Neuronal stem cell (in vitro differentiated cells): ENCODE results near the gene WASL.

Source experiments
- DNase-seq: peaks from one replicate; pipeline ENCODE4 v3.0.0-alpha.2; 2013; ENCODE audit warnings: low spot score
- H2AFZ ChIP-seq: one replicate; pipeline ENCODE4 v1.6.1; 2013; ENCODE audit warnings: mild to moderate bottlenecking, low read length, inconsistent platforms
- H2AK5ac ChIP-seq: 2 replicates; pipeline ENCODE4 v1.6.1; 2013; ENCODE audit warnings: low read depth, mild to moderate bottlenecking, inconsistent platforms, low read length, moderate library complexity, mixed read lengths
- H2BK120ac ChIP-seq: 2 replicates; pipeline ENCODE4 v1.6.1; 2013; ENCODE audit warnings: low read depth, mild to moderate bottlenecking, inconsistent platforms, low read length, moderate library complexity, mixed read lengths
- H2BK12ac ChIP-seq: one replicate; pipeline ENCODE4 v1.6.1; 2013; ENCODE audit warnings: low read length, inconsistent platforms
- H2BK15ac ChIP-seq: 2 replicates; pipeline ENCODE4 v1.6.1; 2013; ENCODE audit warnings: mild to moderate bottlenecking, low read length, inconsistent platforms, mixed read lengths
- H2BK5ac ChIP-seq: one replicate; pipeline ENCODE4 v1.6.1; 2013; ENCODE audit warnings: inconsistent platforms, mild to moderate bottlenecking, low read length, moderate library complexity
- H3K14ac ChIP-seq: one replicate; pipeline ENCODE4 v1.6.1; 2013; ENCODE audit warnings: low read length, inconsistent platforms
- H3K18ac ChIP-seq: 2 replicates; pipeline ENCODE4 v1.6.1; 2013; ENCODE audit warnings: low read length, inconsistent platforms
- H3K23ac ChIP-seq: 2 replicates; pipeline ENCODE4 v1.6.1; 2013; ENCODE audit warnings: low read depth, mild to moderate bottlenecking, mixed read lengths, low read length, inconsistent platforms; ENCODE audit not compliant: poor library complexity
- H3K27ac ChIP-seq: replicated peaks from 3 replicates; pipeline ENCODE4 v1.5.1; 2013; ENCODE audit warnings: low read length, inconsistent platforms
- H3K27me3 ChIP-seq, 3 experiments: 2 replicates each; pipeline ENCODE4 v1.6.1; 2013; ENCODE audit warnings: low read length in 3 of 3, mild to moderate bottlenecking in 2 of 3, inconsistent platforms in 1 of 3, low read depth in 1 of 3, mixed read lengths in 1 of 3, moderate library complexity in 1 of 3; ENCODE audit not compliant: control insufficient read depth in 3 of 3, insufficient read depth in 3 of 3
- H3K36me3 ChIP-seq, 2 donors: replicated peaks in 1 of 2; 2 replicates each; pipeline ENCODE4 v1.6.1; 2013; ENCODE audit warnings: low read length in 2 of 2; ENCODE audit not compliant: control insufficient read depth in 2 of 2, insufficient read depth in 2 of 2
- H3K4ac ChIP-seq: 2 replicates; pipeline ENCODE4 v1.6.1; 2013; ENCODE audit warnings: inconsistent platforms, mild to moderate bottlenecking, low read length, moderate library complexity
- H3K4me1 ChIP-seq, 2 donors: 1 replicate in 1 of 2; 2 replicates in 1 of 2; pipeline ENCODE4 v1.6.1; 2013; ENCODE audit warnings: low read length in 2 of 2, low read depth in 1 of 2; ENCODE audit not compliant: control insufficient read depth in 2 of 2, insufficient read depth in 1 of 2
- H3K4me2 ChIP-seq: one replicate; pipeline ENCODE4 v1.6.1; 2013; ENCODE audit warnings: mild to moderate bottlenecking, low read length, inconsistent platforms; ENCODE audit not compliant: insufficient read depth, poor library complexity, severe bottlenecking
- H3K4me3 ChIP-seq, 2 donors: 2 replicates each; pipeline ENCODE4 v1.5.1; 2013; ENCODE audit warnings: low read length in 2 of 2, mild to moderate bottlenecking in 2 of 2, inconsistent platforms in 1 of 2, moderate library complexity in 1 of 2
- H3K79me1 ChIP-seq: one replicate; pipeline ENCODE4 v1.6.1; 2013; ENCODE audit warnings: low read depth, mild to moderate bottlenecking, inconsistent platforms, low read length, moderate library complexity
- H3K9ac ChIP-seq: one replicate; pipeline ENCODE4 v1.6.1; 2013; ENCODE audit warnings: mild to moderate bottlenecking, low read depth, low read length, inconsistent platforms; ENCODE audit not compliant: poor library complexity
- H3K9me3 ChIP-seq, 2 donors: replicated peaks in 1 of 2; 2 replicates each; pipeline versions ENCODE3 to v1.6.1; 2013; ENCODE audit warnings: low read length in 2 of 2, mild to moderate bottlenecking in 2 of 2, inconsistent platforms in 1 of 2, low read depth in 1 of 2, mixed read lengths in 1 of 2, moderate library complexity in 1 of 2; ENCODE audit not compliant: control insufficient read depth in 2 of 2, insufficient read depth in 1 of 2
- H4K8ac ChIP-seq: one replicate; pipeline ENCODE4 v1.6.1; 2013; ENCODE audit warnings: low read depth, mild to moderate bottlenecking, inconsistent platforms, low read length, moderate library complexity
- H4K91ac ChIP-seq: one replicate; pipeline ENCODE4 v1.6.1; 2013; ENCODE audit warnings: low read length, low read depth, mild to moderate bottlenecking, inconsistent platforms; ENCODE audit not compliant: poor library complexity
- WGBS, 2 donors: extraction: QIAGEN DNeasy Blood & Tissue Kit; methylation state at CpG; one replicate each; pipeline ENCODE4 v1.1.7; 2013; ENCODE audit warnings: missing lambda C conversion rate in 2 of 2, mixed read lengths in 1 of 2; ENCODE audit not compliant: insufficient read length in 2 of 2, insufficient replicate concordance in 1 of 2; ENCODE audit errors: extremely low coverage in 2 of 2; 5-methylcytosine and 5-hydroxymethylcytosine counted together

WASL gene

GRCh38 chr7:123665896-123666295 is 82.9 kb downstream of the WASL start:
- no peak overlapping the region for H4K8ac ChIP-seq
- peaks cover 0 to 8% (median 0%) of the 10 kb centered on the region in 3 experiments for H3K27me3 ChIP-seq
- H3K27ac ChIP-seq = no peak overlapping the region
- no peaks in the 10 kb centered on the region for H3K36me3 ChIP-seq
- H3K4me1 ChIP-seq = peaks cover 0 to 1% of the 10 kb centered on the region in 2 donors
- H2BK15ac ChIP-seq = no peak overlapping the region
- no peaks in the 10 kb centered on the region for H3K9me3 ChIP-seq
- no peak overlapping the region for H3K4me3 ChIP-seq
- H2AK5ac ChIP-seq = no peak overlapping the region
- H2BK120ac ChIP-seq = no peak overlapping the region
- H2AFZ ChIP-seq = no peak overlapping the region
- no peak overlapping the region for H3K4me2 ChIP-seq
- no peak for DNase-seq
- no peak overlapping the region for H3K9ac ChIP-seq
- no peak overlapping the region for H3K18ac ChIP-seq
- no CpG with 5 or more reads among the region's 1 CpG for WGBS, 2 donors
- no peaks in the 10 kb centered on the region for H3K79me1 ChIP-seq
- H2BK5ac ChIP-seq = no peak overlapping the region
- H2BK12ac ChIP-seq = no peak overlapping the region
- H3K23ac ChIP-seq = no peak overlapping the region
- no peak overlapping the region for H3K14ac ChIP-seq
- H3K4ac ChIP-seq = no peak overlapping the region
- H4K91ac ChIP-seq = no peak overlapping the region

GRCh38 chr7:123665157-123665556 is 83.6 kb downstream of the WASL start:
- no peak overlapping the region for H3K23ac ChIP-seq
- no peak overlapping the region for H4K91ac ChIP-seq
- H3K4me2 ChIP-seq = no peak overlapping the region
- no peak overlapping the region for H2BK120ac ChIP-seq
- H2AK5ac ChIP-seq = no peak overlapping the region
- H2AFZ ChIP-seq = no peak overlapping the region
- no peak overlapping the region for H3K9ac ChIP-seq
- no peaks in the 10 kb centered on the region for H3K36me3 ChIP-seq
- H3K79me1 ChIP-seq = no peaks in the 10 kb centered on the region
- no peak overlapping the region for H3K14ac ChIP-seq
- no peak for DNase-seq
- H2BK12ac ChIP-seq = no peak overlapping the region
- H3K4ac ChIP-seq = no peak overlapping the region
- H4K8ac ChIP-seq = no peak overlapping the region
- no CpG with 5 or more reads among the region's 2 CpGs for WGBS, 2 donors
- H2BK5ac ChIP-seq = no peak overlapping the region
- H3K9me3 ChIP-seq = no peaks in the 10 kb centered on the region
- H3K18ac ChIP-seq = no peak overlapping the region
- peaks cover 0 to 8% (median 0%) of the 10 kb centered on the region in 3 experiments for H3K27me3 ChIP-seq
- H2BK15ac ChIP-seq = no peak overlapping the region
- peaks cover 0 to 4% of the 10 kb centered on the region in 2 donors for H3K4me1 ChIP-seq
- no peak overlapping the region for H3K27ac ChIP-seq
- no peak overlapping the region for H3K4me3 ChIP-seq

GRCh38 chr7:123663200-123663599 is 85.6 kb downstream of the WASL start:
- Histone ChIP-seq H3K9ac (no peak overlapping the region), H4K8ac (no peak overlapping the region), H4K91ac (no peak overlapping the region), H2BK120ac (no peak overlapping the region), H3K4ac (no peak overlapping the region), H3K27ac (no peak overlapping the region), H2AK5ac (no peak overlapping the region), H2BK15ac (no peak overlapping the region), H3K27me3 (peaks cover 0 to 10% (median 0%) of the 10 kb centered on the region in 3 experiments), H3K18ac (no peak overlapping the region), H2AFZ (no peak overlapping the region), H3K4me1 (peaks cover 3 to 4% of the 10 kb centered on the region in 2 donors), H3K4me2 (no peak overlapping the region), H2BK5ac (no peak overlapping the region), H3K79me1 (no peaks in the 10 kb centered on the region), H3K36me3 (no peaks in the 10 kb centered on the region), H3K23ac (no peak overlapping the region), H3K14ac (no peak overlapping the region), H2BK12ac (no peak overlapping the region), H3K4me3 (no peak overlapping the region), H3K9me3 (no peaks in the 10 kb centered on the region)
- no CpG with 5 or more reads among the region's 6 CpGs for WGBS, 2 donors
- no peak for DNase-seq

- no peak overlapping the region for H2BK5ac ChIP-seq
- no peak overlapping the region for H3K9ac ChIP-seq
- no CpG with 5 or more reads among the region's 3 CpGs for WGBS, 2 donors
- no peak overlapping the region for H2BK12ac ChIP-seq
- peaks cover 0 to 12% (median 0%) of the 10 kb centered on the region in 3 experiments for H3K27me3 ChIP-seq
- no peaks in the 10 kb centered on the region for H3K79me1 ChIP-seq
- no peak overlapping the region for H4K91ac ChIP-seq
- no peak overlapping the region for H2AFZ ChIP-seq
- H3K4me1 ChIP-seq = peaks cover 3 to 4% of the 10 kb centered on the region in 2 donors
- H3K36me3 ChIP-seq = no peaks in the 10 kb centered on the region
- H3K18ac ChIP-seq = no peak overlapping the region
- H3K23ac ChIP-seq = no peak overlapping the region
- DNase-seq = no peak
- no peak overlapping the region for H3K27ac ChIP-seq
- H3K4me2 ChIP-seq = no peak overlapping the region
- H3K4ac ChIP-seq = no peak overlapping the region
- H3K9me3 ChIP-seq = no peaks in the 10 kb centered on the region
- no peak overlapping the region for H3K4me3 ChIP-seq
- no peak overlapping the region for H2BK120ac ChIP-seq
- no peak overlapping the region for H3K14ac ChIP-seq
- H2AK5ac ChIP-seq = no peak overlapping the region
- no peak overlapping the region for H4K8ac ChIP-seq
- H2BK15ac ChIP-seq = no peak overlapping the region
These were observed 86.0 kb downstream of the WASL start for GRCh38 chr7:123662755-123663154.
